Mammary epithelial cell (primary cell): ENCODE measurements around the gene PPP2R3A.

Experiments
- EZH2 ChIP-seq: IDR thresholded peaks from 2 replicates; pipeline ENCODE4 v1.6.1; 2012; ENCODE audit warnings: low read length, inconsistent platforms, borderline replicate concordance
- TF ChIP-seq, protein P1 (sequence below), 2 donors: IDR thresholded peaks in 1 of 2; conservative IDR thresholded peaks in 1 of 2; 2 replicates each; pipeline ENCODE4 v1.5.1; 2011 to 2012; ENCODE audit warnings: inconsistent platforms in 2 of 2, low read length in 2 of 2, mild to moderate bottlenecking in 2 of 2, control low read depth in 1 of 2, low read depth in 1 of 2; ENCODE audit not compliant: insufficient read depth in 1 of 2; ENCODE audit errors: extremely low read depth in 1 of 2

DNA sequence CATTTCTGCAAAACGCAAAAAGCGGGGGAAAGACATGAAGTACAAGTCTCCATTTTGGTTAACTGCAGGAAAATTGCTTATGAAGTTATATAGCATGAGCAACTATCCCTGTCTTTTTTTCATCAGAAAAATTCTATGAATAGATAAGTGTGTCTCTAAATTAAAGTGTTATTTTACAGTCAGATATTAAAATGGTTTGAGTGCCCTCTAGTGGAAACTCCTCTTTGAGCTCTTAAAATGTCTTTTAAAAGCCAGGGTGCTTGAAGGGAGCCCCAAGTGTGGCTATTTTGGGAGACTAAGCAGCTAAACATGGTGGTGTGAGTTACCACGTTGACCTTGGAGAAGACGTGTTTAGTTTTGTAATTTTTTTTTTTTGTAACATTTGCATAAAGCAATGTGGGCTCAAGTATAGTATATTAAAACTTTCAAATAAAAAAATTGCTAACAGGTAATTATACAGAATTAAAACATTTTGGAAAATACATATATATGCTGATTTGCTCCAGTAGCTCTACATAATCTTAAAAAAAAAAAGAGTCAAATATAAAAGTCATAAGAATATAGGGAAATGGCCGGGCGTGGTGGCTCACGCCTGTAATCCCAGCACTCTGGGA lies 77.2 kb downstream of the PPP2R3A start:
- TF ChIP-seq, protein P1, sequence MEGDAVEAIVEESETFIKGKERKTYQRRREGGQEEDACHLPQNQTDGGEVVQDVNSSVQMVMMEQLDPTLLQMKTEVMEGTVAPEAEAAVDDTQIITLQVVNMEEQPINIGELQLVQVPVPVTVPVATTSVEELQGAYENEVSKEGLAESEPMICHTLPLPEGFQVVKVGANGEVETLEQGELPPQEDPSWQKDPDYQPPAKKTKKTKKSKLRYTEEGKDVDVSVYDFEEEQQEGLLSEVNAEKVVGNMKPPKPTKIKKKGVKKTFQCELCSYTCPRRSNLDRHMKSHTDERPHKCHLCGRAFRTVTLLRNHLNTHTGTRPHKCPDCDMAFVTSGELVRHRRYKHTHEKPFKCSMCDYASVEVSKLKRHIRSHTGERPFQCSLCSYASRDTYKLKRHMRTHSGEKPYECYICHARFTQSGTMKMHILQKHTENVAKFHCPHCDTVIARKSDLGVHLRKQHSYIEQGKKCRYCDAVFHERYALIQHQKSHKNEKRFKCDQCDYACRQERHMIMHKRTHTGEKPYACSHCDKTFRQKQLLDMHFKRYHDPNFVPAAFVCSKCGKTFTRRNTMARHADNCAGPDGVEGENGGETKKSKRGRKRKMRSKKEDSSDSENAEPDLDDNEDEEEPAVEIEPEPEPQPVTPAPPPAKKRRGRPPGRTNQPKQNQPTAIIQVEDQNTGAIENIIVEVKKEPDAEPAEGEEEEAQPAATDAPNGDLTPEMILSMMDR (conservative IDR thresholded peaks at IDR 0.05 in 1 of 2, IDR thresholded peaks at IDR 0.05 in 1 of 2; ENCODE audit: extremely low read depth in 1 of 2, insufficient read depth in 1 of 2, low read depth in 1 of 2, low read length in 2 of 2) = peak; percentile 49 to 58
- no peak for TF ChIP-seq EZH2
